ENCODE measurements around the gene NFIA.

DNA sequence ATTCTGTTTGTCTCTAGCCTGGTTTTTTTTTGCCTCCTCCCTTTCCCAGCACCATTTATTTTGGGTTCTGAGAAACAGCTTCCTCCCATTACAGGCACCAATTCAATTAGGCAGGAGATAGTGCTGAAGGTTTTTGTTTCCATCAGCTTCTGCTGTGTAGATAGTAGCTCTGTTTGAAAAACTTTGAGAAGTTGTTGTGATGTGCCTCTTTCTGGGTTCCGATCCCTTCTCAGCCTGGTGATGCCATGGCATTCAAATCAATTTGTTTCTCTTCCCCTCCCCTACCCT is 109.0 kb downstream of the NFIA start:
- TF ChIP-seq, protein P1, sequence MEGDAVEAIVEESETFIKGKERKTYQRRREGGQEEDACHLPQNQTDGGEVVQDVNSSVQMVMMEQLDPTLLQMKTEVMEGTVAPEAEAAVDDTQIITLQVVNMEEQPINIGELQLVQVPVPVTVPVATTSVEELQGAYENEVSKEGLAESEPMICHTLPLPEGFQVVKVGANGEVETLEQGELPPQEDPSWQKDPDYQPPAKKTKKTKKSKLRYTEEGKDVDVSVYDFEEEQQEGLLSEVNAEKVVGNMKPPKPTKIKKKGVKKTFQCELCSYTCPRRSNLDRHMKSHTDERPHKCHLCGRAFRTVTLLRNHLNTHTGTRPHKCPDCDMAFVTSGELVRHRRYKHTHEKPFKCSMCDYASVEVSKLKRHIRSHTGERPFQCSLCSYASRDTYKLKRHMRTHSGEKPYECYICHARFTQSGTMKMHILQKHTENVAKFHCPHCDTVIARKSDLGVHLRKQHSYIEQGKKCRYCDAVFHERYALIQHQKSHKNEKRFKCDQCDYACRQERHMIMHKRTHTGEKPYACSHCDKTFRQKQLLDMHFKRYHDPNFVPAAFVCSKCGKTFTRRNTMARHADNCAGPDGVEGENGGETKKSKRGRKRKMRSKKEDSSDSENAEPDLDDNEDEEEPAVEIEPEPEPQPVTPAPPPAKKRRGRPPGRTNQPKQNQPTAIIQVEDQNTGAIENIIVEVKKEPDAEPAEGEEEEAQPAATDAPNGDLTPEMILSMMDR (IDR thresholded peaks at IDR 0.05) = no peak
- TF ChIP-seq POLR2AphosphoS5 (IDR thresholded peaks at IDR 0.05) = no peak
- no peak for TF ChIP-seq EP300 (IDR thresholded peaks at IDR 0.05)
- TF ChIP-seq POLR2A (IDR thresholded peaks at IDR 0.05) = no peak
